HG03521 (cell line): Measurements from ENCODE around the gene THOC6.

Experiments
- ATAC-seq: cut with Tn5 transposase; IDR thresholded peaks from one replicate; pipeline ENCODE4 v1.9.1; 2021; ENCODE audit warnings: mild to moderate bottlenecking, moderate library complexity; ENCODE audit not compliant: unreplicated experiment

THOC6 gene

DNA sequence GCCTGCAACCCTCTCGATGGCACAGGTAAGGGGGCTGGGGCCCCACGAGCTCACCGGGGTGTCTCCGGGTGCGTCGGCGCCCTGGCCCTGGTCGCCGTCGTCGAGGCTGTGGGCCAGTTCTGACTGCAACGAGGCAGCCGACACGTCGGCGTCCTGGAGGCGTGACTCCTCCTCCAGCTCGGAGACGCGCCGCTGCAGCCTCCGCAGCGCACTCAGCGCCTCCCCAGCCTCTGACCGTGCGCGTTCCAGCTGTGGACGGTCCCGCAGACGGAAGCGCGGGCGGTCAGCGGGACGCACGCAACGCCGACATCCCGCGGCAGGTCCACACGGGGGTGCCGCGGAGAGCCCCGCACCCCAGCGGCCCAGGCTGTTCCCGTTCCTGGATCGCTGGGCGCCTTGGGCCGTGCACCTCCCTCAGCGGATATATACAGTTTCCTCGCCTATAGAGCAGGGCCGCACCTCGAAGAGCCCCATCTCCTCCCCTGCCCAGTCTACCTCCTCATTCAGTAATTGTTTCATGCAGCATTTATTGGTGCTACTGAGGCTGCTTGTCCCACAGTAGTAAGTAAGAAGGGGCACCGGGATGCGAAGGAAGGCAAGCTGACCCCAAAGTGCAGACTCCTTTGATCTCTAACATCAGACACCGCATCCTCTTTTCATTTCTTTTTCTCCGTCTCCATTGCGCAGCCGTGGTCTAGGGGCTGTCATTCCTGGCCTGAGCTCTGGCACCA lies 5.8 kb downstream of the THOC6 start:
- ATAC-seq: no peak

DNA sequence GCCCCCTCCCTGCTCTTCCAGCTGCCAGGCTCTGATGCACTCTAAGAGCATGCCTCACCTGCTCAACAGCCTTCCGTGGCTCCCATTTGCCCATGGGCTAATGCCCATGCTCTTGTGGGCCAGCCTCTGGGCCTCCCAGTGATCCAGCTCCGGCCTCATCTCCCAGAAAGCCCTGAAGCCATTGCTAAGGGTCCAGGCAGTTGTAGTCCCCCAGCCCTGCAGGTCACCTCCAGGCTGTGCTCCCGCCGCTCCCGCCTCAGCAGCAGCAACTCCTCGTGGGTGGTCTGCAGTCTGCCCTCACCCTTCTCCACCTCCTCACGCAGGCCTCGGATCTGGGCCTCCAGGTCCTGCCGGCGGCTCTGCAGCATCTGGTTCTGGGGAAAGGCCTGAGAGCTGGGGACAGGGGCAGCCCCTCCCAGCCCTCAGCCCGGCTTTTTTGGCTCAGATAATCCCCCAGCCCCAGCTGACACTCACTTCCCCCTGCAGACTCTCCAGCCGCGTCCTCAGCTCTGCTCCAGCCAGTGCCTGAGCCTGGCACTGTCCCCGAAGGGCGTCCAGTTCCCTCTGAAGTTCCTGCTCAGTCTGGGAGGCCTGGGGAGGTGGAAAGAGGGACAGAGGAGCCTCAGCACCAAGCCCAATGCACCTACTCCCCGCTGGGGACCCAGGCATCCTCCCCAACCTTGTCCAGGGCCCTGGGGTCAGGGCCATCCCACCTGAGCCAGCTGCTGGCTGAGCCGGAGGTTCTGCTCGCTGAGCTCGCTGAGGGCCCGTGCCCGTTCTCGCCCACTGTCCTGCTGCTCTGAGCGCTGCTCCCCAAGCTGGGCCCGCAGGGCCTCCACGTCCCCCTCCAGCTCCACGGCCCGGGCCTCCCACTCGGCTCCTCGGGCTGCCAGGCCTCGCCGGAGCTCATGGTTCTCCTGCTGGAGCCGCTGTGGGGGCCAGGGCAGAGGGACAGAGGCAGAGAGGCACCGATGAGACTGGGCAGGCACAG lies 6.7 kb downstream of the THOC6 start:
- ATAC-seq: no peak

DNA sequence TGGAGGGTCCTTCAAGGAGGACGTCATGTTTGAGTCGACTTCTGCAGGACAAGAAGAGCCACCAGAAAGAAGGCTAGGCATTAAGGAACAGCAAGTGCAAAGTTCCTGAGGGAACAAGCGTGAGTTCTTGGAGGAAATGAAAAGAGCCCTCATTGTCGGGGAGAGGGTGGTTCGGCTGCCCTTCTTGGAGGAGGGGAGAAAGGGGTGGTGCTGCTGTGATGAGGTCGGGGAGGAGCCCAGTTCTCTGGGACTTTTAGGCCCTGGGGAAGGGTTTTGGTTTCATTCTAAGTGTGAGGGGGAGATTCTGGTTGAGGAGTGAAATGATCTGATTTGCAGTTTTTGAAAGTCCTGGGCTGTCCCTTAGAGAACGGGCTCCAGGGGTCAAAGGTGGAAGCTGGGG lies 8.8 kb downstream of the THOC6 start:
- no peak for ATAC-seq

DNA sequence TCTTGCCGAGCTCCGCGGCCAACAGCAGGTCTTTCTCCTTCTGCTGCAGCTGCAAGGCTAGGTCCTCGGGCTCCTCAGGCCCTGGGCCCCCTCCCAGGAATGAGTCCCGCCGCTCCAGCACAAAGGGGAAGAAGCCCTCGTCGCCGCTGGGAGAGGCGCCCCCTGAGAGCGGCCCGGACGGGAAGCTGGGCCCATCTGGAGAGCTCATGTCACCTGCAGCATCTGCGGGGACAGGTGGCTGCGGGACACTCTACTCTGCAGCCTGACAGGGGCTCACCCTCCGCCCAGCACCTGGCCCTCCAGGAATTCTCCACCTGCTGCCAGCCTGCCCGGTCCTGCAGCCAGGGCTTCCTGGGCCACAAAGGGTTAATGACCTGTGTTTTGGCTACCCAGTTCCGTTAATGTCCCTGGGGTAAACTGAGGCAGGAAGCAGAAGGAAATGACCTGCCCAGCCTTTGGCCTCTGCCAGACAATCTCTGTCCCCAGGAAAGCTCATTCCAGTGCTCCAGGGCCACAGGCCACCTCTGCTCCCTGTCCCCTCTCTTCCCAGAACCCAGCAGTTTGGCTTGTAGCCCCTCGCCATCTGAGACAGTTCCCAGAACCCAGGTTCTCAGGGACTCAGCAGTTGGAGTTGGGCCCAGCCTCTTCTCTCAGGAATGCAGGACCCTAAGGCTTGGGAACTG lies 11.6 kb downstream of the THOC6 start:
- ATAC-seq: no peak

DNA sequence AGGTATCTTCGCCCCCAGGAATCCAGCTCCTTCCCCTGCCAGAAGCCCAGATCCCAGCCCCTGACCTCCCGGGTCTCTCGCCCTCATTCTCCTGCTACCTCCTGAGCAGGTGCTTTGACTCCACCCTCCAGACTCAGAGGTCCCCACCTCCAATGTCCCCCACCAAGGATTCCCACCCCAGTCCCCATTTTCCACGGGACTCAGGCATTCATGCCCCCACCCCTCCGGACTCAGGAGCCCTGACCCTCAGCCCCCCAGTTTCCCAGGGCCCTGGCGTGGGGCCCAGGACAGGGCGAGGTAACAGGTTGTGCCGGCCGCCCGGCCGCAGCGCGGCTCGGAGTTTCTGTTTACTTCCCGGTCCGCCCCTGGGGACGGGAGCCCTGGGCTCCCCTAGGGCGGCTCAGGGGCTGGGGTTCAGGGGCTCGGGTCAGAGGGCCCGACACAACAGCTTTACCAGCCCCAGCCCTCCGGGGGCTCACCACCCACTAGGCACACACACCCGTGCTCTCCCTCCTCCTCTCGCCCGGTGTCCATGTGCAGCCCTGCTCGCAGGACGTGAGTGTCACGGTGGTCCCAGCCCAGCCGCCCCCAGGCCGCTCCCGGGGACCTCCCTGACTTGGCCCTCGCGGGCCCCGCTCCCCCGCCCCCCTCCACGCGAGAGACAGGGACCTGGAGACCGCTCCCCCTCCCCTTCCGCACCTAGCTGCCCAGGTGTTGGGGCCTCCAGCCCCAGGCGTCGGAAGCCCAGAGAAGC lies 12.3 kb downstream of the THOC6 start:
- no peak for ATAC-seq

DNA sequence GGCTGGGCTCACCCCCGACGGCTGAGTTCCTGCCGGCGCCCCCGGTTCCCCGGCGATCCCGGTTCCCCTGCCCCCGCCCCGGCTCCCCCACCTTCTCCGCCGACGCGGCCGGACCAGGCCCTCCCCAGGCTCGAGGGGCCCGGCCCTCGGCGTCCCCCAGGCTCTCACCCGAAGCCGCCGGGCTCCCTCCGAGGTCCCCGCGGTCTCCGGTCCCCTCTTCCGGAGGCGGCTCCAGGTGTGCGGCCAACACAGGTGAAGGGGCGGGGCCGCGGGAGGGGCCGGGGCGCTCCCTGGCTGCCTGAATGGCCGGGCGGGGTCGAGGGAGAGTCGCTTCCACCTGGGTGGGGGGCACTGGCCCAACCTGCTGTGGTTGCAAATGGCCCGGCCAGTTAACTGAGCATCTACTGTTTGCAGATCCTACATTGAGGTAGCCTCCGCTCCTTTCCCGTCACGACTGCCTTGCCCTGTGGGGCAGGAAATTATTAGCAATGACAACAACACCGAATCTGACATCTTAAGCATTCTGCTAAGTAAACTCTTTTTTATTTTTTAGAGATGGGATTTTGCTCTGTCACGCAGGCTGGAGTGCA lies 13.0 kb downstream of the THOC6 start, which contains the start of gene BICDL2:
TSS of gene BICDL2 (minus strand) at position 219 of the 590 bp plus-strand sequence. CDS start 1,448 bp downstream, outside the sequence.
- ATAC-seq: no peak

DNA sequence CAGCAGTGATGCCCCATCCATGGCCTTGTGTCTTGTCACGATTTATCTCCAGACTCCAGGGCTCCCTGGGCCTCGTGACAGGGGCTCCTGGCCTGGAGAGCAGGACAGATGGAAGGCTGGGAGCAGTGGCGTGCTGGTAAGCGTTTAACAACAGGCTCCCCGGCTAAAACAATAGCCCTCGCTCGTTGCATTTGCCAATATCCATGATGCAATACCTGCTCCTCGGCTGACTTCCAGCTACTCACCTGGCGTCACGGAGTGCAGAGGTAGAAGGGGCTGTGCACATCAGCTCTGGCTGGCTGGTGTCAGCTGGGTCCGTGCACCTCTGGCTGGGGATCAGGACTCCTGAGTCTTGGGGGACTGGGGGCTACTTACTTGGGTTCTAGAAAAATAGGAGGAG lies 14.4 kb downstream of the THOC6 start:
- ATAC-seq: no peak

DNA sequence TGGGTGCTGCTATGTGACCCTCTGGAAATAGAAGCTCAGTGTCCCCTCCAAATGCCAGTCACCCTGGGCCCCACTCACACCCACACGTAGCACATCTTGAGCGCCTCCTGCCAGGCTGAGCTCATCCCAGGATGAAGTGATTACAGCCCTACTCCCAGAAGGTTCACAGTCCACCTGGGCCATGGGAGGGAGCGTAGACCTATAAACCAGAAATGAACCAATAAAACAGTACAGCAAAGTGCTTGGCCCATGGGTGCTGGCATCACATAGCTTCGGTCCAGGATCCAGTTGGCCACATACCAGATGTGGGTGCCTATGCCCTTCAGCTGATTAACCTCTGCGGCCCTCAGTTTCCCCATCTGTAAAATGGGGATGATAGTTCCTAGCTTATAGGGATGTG lies 15.1 kb downstream of the THOC6 start:
- no peak for ATAC-seq

DNA sequence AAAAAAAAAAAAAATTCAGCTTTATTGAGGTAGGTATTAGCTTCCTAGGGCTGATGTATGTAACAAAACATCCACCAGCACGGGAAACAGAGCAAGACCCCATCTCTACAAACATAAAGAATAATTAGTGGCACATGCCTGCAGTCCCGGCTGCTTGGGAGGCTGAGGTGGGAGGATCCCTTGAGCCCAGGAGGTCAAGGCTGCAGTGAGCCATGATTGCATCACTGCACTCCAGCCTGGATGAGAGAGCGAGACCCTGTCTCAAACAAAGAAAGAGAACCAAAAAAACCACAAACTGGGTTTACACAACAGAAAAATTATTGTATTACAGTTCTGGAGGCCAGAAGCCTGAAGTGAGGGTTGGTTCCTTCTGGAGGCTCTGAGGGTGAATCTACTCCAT lies 18.5 kb downstream of the THOC6 start:
- ATAC-seq: no peak

DNA sequence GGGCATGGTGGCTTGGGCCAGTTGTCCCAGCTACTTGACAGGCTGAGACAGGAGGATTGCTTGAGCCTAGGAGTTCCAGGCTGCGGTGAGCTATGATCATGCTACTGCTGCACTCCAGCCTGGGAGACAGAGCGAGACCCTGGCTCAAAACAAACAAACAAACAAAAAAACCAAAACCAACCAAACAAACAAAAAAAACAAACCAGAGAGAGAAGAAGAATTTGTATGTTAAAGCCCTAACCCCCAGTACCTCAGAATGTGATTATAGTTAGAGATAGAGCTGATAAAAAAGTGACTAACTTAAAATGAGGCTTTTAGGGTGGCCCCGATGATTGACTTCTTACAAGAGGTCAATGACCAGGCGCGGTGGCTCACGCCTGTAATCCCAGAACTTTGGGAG lies 20.9 kb downstream of the THOC6 start:
- no peak for ATAC-seq

DNA sequence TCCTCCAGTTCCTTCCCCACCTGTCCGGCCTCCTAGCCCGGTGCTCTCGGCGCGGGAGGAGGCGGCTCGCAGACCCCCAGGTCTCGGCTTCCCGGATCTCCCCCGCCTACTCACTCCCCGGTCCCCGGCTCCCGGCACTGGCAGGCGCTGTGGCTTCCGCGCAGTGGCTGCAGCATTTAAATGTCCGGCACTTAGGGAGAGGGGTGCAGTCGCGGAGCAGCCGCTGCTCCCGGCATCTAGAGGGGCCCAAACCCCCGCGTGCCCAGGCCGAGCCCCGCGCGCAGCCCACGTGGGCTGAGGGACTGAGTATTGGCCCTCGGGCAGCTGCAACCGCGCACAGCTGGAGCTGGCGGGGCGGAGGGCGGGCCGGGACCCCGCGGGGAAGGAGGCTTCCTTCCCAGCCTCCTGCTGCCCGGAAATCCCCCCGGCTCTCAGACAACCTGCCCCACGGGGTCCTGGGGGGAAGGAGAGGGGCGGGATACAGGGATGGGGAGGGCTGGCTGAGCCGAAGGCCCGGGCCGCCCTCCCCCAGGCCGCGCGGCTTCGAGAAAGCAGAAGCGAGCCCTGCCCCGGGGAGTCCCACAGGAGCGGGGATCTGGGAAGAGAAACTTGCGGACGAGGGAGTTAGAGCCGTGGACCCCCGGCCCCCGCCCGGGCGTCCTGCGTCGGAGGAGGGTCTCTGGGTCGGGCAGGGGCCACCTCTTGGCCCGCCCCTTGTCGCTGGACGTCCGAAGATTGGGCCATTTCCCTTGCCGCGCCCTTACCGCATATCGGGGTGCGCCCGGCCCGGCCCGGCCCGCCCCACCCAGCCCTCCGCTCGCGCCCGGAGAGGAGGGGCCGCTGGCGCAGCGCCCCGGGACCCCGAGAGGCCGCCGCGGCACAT lies 22.2 kb downstream of the THOC6 start, which contains the start of gene MMP25:
TSS of gene MMP25 (plus strand) at position 804 of the 883 bp plus-strand sequence. CDS start 357 bp downstream, outside the sequence.
- ATAC-seq: no peak

DNA sequence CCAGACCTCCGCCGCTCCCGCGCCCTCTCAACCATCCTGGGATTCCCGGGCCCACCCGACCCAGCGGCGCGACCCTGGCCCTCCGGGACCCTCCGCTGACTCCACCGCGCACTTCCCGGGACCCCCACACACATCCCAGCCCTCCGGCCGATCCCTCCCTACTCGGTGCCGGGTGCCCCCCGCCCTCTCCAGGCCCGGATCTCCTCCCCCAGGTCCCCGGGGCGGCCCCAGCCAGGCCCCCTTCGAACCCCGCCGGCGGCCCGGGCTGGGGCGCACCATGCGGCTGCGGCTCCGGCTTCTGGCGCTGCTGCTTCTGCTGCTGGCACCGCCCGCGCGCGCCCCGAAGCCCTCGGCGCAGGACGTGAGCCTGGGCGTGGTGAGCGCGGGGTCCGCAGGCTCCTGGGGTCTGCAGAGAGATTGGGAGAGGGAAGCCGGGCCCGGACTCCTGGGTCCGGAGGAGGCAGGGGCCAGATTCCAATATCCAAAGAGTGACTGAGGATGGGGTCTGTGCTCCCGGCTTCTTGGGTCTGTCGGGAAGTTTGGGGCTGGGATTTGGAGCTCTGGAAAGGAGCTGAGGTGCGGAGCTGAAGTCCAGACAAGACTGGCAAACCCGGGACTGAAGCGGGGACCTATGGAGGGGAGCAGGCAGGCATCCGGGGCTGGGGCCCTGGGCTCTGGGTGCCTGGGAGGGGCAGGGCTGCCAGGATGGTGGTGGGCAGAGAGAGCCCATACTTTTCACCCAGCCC lies 23.0 kb downstream of the THOC6 start:
- ATAC-seq: no peak

DNA sequence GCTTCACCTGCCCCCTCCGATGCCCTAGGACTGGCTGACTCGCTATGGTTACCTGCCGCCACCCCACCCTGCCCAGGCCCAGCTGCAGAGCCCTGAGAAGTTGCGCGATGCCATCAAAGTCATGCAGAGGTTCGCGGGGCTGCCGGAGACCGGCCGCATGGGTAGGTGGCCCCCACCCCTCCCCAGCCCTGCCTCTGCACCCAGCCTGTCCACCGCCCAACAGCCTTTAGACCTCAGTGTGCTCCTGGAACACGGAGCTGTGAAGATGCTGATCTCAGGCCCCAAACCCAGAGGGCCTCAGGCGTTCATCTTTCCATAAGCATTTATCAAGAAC lies 23.5 kb downstream of the THOC6 start:
- no peak for ATAC-seq

DNA sequence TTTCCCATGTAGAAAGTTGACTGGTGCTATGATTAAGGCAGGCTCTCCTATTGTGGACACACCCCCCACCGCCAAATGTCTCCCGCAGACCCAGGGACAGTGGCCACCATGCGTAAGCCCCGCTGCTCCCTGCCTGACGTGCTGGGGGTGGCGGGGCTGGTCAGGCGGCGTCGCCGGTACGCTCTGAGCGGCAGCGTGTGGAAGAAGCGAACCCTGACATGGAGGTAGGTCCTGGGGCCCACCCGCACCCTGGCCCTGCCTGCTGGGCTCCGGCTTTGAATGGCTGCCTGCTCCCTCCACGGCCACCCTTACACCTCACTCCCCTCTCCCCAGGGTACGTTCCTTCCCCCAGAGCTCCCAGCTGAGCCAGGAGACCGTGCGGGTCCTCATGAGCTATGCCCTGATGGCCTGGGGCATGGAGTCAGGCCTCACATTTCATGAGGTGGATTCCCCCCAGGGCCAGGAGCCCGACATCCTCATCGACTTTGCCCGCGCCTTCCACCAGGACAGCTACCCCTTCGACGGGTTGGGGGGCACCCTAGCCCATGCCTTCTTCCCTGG lies 26.2 kb downstream of the THOC6 start:
- ATAC-seq: no peak

DNA sequence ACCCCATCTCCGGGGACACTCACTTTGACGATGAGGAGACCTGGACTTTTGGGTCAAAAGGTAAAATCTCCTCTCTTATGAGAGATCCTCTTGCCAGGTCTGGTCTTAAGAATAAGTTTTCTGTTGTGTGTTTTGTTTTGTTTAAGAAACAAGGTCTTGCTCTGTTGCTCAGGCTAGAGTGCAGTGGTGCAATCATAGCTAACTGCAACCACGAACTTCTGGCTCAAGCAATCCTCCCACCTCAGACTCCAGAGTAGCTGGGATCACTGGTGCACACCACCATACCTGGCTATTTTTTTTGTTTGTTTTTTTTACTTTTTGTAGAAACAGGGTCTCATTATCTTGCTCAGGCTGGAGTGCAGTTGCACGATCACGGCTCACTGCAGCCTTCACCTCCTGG lies 26.7 kb downstream of the THOC6 start:
- ATAC-seq: no peak

DNA sequence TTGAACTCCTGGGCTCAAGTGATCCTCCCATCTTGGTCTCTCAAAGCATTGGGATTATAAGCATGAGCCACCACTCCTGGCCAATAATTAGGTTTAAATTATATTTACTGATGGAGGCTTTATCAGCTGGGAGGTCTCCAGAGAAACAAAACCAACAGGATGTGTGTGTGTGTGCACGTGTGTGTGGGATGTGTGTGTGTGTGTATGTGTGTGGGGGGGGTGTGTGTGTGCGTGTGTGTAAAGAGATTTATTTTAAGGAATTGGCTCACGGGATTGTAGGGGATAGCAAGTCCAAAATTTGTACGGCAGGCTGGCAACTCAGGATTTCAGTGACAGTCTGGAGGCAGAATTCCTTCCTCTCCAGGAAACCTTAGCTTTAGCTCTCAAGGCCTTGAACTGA lies 27.2 kb downstream of the THOC6 start:
- no peak for ATAC-seq

DNA sequence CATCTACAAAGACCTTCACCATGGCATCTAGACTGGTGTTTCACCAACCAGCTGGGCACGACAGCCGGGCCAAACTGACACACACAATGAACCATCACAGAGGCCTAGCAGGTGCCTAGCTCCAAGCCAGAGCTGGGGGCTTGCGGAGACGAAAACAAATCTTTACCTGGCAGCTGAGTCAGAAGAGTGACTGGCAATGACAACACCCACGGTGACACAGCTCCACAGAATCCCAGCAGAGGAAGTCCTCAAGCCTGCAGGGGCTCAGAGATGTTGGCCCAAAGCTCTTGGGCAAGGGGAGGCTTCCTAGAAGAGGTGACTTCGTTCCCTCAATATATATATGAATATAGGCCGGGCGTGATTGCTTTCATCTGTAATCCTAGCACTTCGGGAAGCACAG lies 27.7 kb downstream of the THOC6 start:
- ATAC-seq: no peak
